Spinal cord (tissue), 10 donors: ENCODE measurements around the gene CYP2W1. TPM values are rescaled to one million over a fixed set of nuclear protein-coding genes. Genes with fewer than 3 reads are reported as not detected.

Experiments
- DNase-seq, 6 donors: peaks; one replicate each; pipeline versions ENCODE4 v3.0.0 to v3.0.0-alpha.2; 2013 to 2015; ENCODE audit warnings: low spot score in 6 of 6, low read depth in 4 of 6
- H3K27ac ChIP-seq: one replicate; pipeline ENCODE4 v1.5.1; 2013; ENCODE audit warnings: low read depth, low read length, control low read depth
- H3K27me3 ChIP-seq: one replicate; pipeline ENCODE4 v1.6.1; 2013; ENCODE audit warnings: low read length; ENCODE audit not compliant: control insufficient read depth, insufficient read depth
- H3K36me3 ChIP-seq: one replicate; pipeline ENCODE4 v1.6.1; 2013; ENCODE audit warnings: low read length; ENCODE audit not compliant: control insufficient read depth, insufficient read depth
- H3K4me1 ChIP-seq: one replicate; pipeline ENCODE4 v1.6.1; 2013; ENCODE audit warnings: low read length; ENCODE audit not compliant: control insufficient read depth, insufficient read depth
- H3K4me3 ChIP-seq: one replicate; pipeline ENCODE4 v1.5.1; 2013; ENCODE audit warnings: low read depth, low read length, control low read depth
- H3K9me3 ChIP-seq: one replicate; pipeline ENCODE4 v1.6.1; 2013; ENCODE audit warnings: low read length; ENCODE audit not compliant: control insufficient read depth, insufficient read depth
- WGBS: methylation state at CpG from one replicate; pipeline ENCODE4 v1.1.5; 2013; ENCODE audit warnings: missing lambda C conversion rate; ENCODE audit not compliant: insufficient coverage; 5-methylcytosine and 5-hydroxymethylcytosine counted together
- polyA plus RNA-seq, 2 donors: library from polyadenylated mRNA; unstranded; fragments of 120-200 nt; gene quantifications; one replicate each; pipeline ENCODE4 v1.2.1, GENCODE V29; 2013; ENCODE audit not compliant: insufficient read length in 2 of 2
- total RNA-seq, 2 donors: library from RNA; depleted of rRNA in 1 of 2; stranded (reverse); fragments of 120-200 nt in 1 of 2; fragments of >200 nt in 1 of 2; gene quantifications; one replicate each; pipeline versions ENCODE4 v1.2.3 to v1.2.4, GENCODE V29; 2013 to 2014
- donor health status: healthy.

The CYP2W1 gene
- total and polyA plus RNA-seq, 4 donors: 0.44 to 1.8 (median 1.1) TPM

DNA sequence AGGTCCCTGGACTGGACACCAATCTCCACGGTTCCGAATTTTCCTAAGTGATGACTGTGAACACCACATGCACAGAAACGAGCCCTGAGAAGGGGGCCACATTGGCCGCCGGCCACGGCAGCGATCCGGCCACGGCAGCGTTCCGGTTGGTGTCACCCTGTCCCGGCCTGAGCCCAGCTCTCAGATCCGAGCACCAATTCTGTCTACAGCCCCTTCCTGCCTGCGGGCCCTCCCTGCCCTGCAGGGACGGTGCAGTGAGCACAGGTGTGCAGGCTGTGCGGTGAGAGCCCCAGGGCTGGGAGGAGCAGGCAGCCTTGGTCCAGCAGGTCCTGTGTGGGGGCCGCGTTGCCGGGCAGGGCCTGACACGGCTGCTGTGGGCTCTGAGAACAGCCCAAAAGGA, 31.7 kb downstream of the CYP2W1 start:
- no peak for DNase-seq
- Histone ChIP-seq H3K27me3 (no peaks in the 10 kb centered on the region), H3K4me3 (no peak overlapping the region), H3K9me3 (no peaks in the 10 kb centered on the region), H3K27ac (no peak overlapping the region), H3K36me3 (peaks cover 78% of the 10 kb centered on the region), H3K4me1 (peaks cover 5% of the 10 kb centered on the region)
- WGBS: 87% methylated on average over 20 of the region's 20 CpGs

DNA sequence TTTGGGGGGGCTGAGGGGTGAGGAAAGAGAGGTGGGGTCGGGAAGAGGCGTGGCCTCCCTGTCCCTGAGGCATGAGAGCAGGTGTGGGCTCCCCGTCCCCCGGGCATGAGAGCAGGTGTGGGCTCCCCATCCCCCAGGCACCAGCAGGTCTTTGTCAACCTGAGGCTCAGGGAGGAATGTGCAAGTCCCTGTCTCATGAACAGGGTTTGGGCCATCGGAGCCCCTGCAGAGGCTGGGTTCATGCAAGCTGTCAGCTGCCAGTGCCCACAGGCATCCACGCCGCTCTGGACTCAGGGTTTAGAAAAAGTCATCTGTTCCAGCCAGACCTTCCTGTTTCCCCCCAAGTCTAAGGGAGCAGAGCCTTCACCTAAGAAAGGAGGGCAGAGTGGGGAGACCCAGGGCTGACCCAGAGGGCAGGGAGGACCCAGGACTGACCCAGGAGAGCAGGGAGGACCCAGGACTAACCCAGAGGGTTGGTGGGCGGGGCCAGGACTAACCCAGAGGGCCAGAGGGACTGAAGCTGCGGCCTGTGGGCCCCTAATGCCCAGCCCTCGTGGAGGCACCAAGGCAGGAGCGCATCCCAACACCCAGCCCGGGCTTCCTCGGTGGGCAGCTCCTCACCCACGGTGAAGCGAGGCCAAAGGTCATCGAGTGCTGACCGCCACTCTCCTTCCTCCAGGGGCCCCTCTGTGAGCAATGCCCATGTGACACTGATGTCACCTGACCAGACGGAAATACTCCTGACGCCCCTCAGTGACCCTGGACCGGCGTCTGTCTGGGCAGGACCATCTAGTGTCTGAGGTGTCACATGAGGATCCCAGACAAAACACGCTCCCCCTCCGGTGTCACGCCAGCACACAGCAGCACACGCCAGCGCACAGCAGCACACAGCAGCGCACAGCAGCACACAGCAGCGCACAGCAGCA, 32.5 kb downstream of the CYP2W1 start:
- no peaks in the 10 kb centered on the region for H3K9me3 ChIP-seq
- DNase-seq: no peak
- WGBS: 75% methylated on average over 28 of the region's 28 CpGs
- H3K4me3 ChIP-seq: no peak overlapping the region
- peaks cover 10% of the 10 kb centered on the region for H3K4me1 ChIP-seq
- no peak overlapping the region for H3K27ac ChIP-seq
- no peaks in the 10 kb centered on the region for H3K27me3 ChIP-seq
- H3K36me3 ChIP-seq: peaks cover 78% of the 10 kb centered on the region

DNA sequence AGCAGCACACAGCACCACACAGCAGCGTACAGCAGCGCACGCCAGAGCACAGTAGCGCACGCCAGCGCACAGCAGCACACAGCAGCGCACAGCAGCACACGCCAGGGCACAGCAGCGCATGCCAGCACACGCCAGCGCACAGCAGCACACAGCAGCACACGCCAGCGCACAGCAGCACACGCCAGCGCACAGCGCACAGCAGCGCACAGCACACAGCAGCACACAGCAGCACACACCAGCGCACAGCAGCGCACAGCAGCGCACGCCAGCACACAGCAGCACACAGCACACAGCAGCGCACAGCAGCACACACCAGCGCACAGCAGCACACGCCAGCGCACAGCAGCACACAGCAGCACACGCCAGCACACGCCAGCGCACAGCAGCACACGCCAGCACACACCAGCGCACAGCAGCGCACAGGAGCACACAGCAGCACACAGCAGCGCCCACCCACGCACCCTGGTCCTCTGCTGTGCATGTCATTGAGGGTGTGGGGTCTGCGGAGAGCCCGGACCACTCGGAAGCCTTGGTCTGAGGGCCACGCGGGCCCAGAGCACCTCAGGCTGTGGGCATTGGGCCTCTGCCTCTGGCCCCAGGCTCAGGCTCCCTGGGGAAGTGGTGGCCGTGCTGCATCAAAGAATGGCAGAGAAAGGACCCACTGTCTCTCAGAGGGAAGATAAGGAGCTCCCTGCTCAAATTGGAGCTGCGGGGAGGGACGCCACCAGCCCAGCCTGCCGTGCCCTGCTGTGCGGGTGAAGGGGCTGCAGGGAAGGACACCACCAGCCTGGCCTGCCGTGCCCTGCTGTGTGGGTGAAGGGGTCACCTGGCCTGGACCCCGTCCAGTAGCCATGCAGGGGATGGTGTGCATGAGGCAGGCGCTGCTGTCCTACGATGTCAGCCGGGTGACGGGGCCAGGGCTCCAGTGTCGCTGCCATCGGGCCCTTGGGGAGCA, 33.9 kb downstream of the CYP2W1 start:
- no peaks in the 10 kb centered on the region for H3K27me3 ChIP-seq
- H3K36me3 ChIP-seq: peaks cover 79% of the 10 kb centered on the region
- peaks cover 10% of the 10 kb centered on the region for H3K4me1 ChIP-seq
- no peak for DNase-seq
- peaks cover 4% of the 10 kb centered on the region for H3K9me3 ChIP-seq
- no peak overlapping the region for H3K27ac ChIP-seq
- 91% methylated on average over 42 of the region's 51 CpGs for WGBS
- no peak overlapping the region for H3K4me3 ChIP-seq

DNA sequence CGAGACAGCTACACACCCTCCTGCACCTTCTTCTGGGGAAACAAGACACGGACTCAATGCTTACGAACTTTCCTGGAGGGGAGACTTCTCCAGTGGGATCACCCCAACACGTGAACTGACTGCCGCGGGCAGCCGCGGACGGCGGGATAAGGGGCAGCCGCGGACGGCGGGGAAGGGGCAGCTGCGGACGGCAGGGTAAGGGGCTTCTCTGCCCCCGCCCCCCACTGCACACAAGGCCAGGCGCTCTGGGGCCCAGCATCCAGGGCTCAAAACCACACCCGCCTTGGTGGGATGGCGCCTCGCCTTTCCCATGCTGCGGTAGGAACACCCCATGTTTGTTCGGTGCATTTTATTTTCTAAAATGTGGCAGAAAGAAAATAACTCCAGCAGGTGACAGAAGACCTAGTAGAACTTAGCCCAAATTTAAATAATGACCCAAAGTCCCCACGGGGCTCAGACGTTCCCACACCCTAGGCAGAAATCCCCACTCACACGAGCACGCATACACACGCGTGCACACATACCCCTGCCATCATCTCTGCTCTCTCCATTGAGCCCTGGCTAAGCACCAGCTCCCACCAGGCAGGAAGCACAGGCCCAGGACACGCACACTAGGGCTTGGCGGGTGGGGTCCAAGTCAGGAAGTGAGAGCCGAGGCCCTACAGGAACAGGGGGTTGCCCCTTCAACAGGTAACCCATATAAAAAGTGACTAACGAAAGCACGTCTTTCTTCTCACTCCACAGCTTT, 34.8 kb downstream of the CYP2W1 start:
- Histone ChIP-seq H3K27me3 (no peaks in the 10 kb centered on the region), H3K4me1 (peaks cover 10% of the 10 kb centered on the region), H3K36me3 (peaks cover 79% of the 10 kb centered on the region), H3K4me3 (no peak overlapping the region), H3K27ac (no peak overlapping the region), H3K9me3 (peaks cover 4% of the 10 kb centered on the region)
- no peak for DNase-seq
- WGBS: 95% methylated on average over 27 of the region's 34 CpGs

DNA sequence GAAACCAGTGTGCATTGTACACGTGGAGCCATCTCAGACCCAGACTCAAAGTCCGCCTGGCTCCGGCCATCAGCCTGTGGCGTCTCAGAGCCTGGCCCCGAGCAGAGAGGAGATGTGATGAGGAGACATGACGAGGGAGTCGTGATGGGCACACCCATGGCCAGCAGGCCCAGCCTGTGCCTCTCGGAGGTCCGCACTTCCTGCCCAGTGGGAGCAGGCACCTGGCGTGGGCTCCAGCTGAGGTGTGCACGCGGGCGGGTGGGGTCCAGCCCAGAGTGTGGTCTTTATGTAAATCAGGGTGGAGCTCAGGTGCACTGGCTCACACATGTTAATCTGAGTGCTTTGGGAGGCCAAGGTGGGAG, 35.3 kb downstream of the CYP2W1 start:
- 92% methylated on average over 10 of the region's 13 CpGs for WGBS
- peaks cover 82% of the 10 kb centered on the region for H3K36me3 ChIP-seq
- no peak for DNase-seq

DNA sequence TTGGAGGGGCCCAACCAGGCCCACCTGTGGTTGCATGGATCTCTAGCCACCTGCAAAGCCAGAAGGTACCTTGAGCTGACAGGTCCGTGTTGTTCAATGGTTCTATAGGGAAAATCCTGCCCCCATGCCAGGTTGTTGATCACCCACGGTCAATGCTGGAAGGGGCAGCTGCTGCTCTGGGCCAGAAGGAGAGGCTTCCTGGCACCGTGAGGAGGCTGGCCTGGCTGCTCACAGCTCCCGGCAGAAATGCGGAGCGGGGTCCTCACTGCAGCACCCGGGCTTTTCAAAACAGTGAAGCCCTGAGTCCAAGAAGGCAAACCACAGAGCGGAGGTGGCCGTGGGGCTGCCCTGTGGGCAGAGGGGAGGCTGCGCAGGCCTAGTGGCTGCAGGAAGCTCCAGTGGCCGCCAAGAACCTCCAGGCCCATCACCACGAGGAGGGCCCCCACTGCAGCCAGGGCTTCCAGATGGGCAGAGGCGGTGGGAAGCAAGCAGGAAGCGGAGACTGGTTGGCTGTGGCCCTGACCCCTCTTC, 36.3 kb downstream of the CYP2W1 start:
- WGBS: 83% methylated on average over 13 of the region's 14 CpGs
- peaks cover 91% of the 10 kb centered on the region for H3K36me3 ChIP-seq
- peaks cover 4% of the 10 kb centered on the region for H3K9me3 ChIP-seq
- no peak for DNase-seq
- no peaks in the 10 kb centered on the region for H3K27me3 ChIP-seq
- no peak overlapping the region for H3K27ac ChIP-seq
- peaks cover 20% of the 10 kb centered on the region for H3K4me1 ChIP-seq
- H3K4me3 ChIP-seq: no peak overlapping the region

More for the DNA sequence above, 35.3 kb downstream of the CYP2W1 start:
- Histone ChIP-seq H3K4me3 (no peak overlapping the region), H3K27me3 (no peaks in the 10 kb centered on the region), H3K27ac (no peak overlapping the region), H3K4me1 (peaks cover 12% of the 10 kb centered on the region), H3K9me3 (peaks cover 4% of the 10 kb centered on the region)

DNA sequence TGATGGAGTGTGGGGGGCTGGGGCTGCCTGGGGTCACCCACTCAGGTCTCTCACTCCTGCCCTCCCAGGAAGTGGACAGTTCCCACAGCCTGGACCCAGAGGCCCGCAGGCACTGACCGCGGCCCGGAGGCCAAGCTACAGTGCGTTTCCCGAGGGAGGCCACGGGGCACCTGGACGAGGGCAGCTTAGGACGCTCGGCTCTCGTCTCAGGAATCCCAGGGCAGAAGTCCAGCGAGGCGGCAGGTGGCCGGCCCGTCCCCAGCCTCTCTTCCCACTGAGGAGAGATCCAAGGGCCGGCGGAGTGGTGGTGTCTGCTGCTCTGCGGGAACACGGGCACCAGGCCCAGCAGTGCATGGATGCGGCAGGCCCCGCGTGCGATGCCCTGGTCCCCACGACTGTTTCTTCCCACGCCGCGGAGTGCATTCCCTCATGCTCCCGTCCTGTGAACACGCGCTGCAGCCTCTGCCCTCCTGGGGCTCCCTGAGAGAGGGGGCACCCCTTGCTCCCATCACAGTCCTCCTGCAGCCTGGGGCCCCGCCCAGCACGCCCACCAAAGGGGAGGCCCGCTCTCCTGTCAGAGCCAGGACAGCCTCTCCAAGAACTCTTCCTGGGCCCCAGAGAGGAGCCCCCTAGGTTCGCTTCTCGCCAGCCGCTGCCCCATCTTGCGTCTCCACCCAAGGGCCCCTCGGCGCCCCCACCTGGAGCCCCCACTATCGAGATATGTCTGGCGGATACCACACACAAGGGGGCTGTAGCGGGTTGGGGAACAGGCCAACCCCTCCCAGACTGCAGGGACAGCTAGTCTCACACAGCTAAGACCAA, 37.0 kb downstream of the CYP2W1 start:
- H3K27me3 ChIP-seq: no peaks in the 10 kb centered on the region
- H3K4me1 ChIP-seq: peaks cover 25% of the 10 kb centered on the region
- WGBS: 89% methylated on average over 32 of the region's 42 CpGs
- peaks cover 4% of the 10 kb centered on the region for H3K9me3 ChIP-seq
- no peak overlapping the region for H3K27ac ChIP-seq
- no peak overlapping the region for H3K4me3 ChIP-seq
- DNase-seq: no peak
- H3K36me3 ChIP-seq: peaks cover 91% of the 10 kb centered on the region

DNA sequence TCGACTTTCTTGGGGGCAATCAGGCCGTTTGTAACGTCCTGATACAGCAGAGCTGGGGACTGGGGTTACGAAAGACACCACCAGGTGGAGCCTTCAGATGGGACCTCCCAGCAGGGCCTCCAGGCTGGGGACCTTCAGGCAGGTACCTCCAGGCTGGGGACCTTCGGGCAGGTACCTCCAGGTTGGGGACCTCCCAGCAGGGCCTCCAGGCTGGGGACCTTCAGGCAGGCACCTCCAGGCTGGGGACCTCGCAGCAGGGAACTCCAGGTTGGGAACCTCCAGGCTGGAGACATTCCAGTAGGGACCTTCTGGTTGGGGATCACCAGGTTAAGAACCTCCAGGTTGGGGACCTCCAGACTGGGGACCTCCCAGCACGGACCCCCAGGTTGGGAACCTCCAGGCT, 37.9 kb downstream of the CYP2W1 start:
- no peak for DNase-seq
- WGBS: 87% methylated on average over 7 of the region's 7 CpGs
- H3K36me3 ChIP-seq: peaks cover 92% of the 10 kb centered on the region
- H3K4me1 ChIP-seq: peaks cover 34% of the 10 kb centered on the region
- no peak overlapping the region for H3K4me3 ChIP-seq
- no peaks in the 10 kb centered on the region for H3K27me3 ChIP-seq
- peaks cover 4% of the 10 kb centered on the region for H3K9me3 ChIP-seq
- H3K27ac ChIP-seq: no peak overlapping the region
